ENCODE data around the gene FAM161B. TPM values are rescaled to one million over a fixed set of nuclear protein-coding genes. Genes with fewer than 3 reads are reported as not detected.

The FAM161B gene
- total RNA-seq, 1 donor from 2014 or later = 3.2 TPM

GRCh38 chr14:73886449-73887317, 63.2 kb downstream of the FAM161B start, which contains the start of gene ZNF410:
Gene ZNF410 (plus strand): TSS chr14:73886859. CDS start chr14:73892176, 5,317 bp downstream.
- peak; percentile 80 for DNase-seq (ENCODE audit: low spot score)
- Mint-ChIP-seq H3K36me3 (ENCODE audit: low read depth, unreplicated experiment) (no peaks in the 10 kb centered on the region), H3K4me1 (ENCODE audit: unreplicated experiment) (peaks cover 21% of the 10 kb centered on the region), H3K4me3 (ENCODE audit: unreplicated experiment) (peak within 1 kb of the TSS; percentile 96), H3K27me3 (ENCODE audit: unreplicated experiment) (peaks cover 1% of the 10 kb centered on the region), H3K27ac (ENCODE audit: unreplicated experiment) (peak within 1 kb of the TSS; percentile 95), H3K9me3 (ENCODE audit: unreplicated experiment) (no peaks in the 10 kb centered on the region)
- TF ChIP-seq CTCF (IDR thresholded peaks at IDR 0.05; ENCODE audit: unreplicated experiment) = no peak

GRCh38 chr14:73884438-73885190, 65.3 kb downstream of the FAM161B start:
- Mint-ChIP-seq H3K4me1 (ENCODE audit: unreplicated experiment) (peaks cover 21% of the 10 kb centered on the region), H3K9me3 (ENCODE audit: unreplicated experiment) (no peaks in the 10 kb centered on the region), H3K27ac (ENCODE audit: unreplicated experiment) (no peak overlapping the region), H3K4me3 (ENCODE audit: unreplicated experiment) (peak overlapping the region; percentile 37), H3K27me3 (ENCODE audit: unreplicated experiment) (peaks cover 1% of the 10 kb centered on the region), H3K36me3 (ENCODE audit: low read depth, unreplicated experiment) (no peaks in the 10 kb centered on the region)
- no peak for DNase-seq (ENCODE audit: low spot score)
- no peak for TF ChIP-seq CTCF (IDR thresholded peaks at IDR 0.05; ENCODE audit: unreplicated experiment)

Other genes starting within 250 kb of the FAM161B start
- gene PNMA1, start 235.7 kb downstream of the FAM161B start, total RNA-seq (ENCODE audit: unreplicated experiment) = 32.7 TPM
- 3.6 TPM for gene PTGR2, start 98.3 kb downstream of the FAM161B start, total RNA-seq (ENCODE audit: unreplicated experiment)
- 39.0 TPM for gene ZNF410, start 63.2 kb downstream of the FAM161B start, total RNA-seq (ENCODE audit: unreplicated experiment)
- 22.9 TPM for gene COQ6, start 208 bp upstream of the FAM161B start, total RNA-seq (ENCODE audit: unreplicated experiment)
- 16.0 TPM for gene ENTPD5, start 69.2 kb upstream of the FAM161B start, total RNA-seq (ENCODE audit: unreplicated experiment)
- 2.3 TPM for gene BBOF1, start 69.3 kb upstream of the FAM161B start, total RNA-seq (ENCODE audit: unreplicated experiment)
- 17.1 TPM for gene ALDH6A1, start 134.4 kb upstream of the FAM161B start, total RNA-seq (ENCODE audit: unreplicated experiment)
- 7.3 TPM for gene LIN52, start 134.9 kb upstream of the FAM161B start, total RNA-seq (ENCODE audit: unreplicated experiment)

Data from endothelial cell (in vitro differentiated cells).